H1 (cell line): ENCODE results near the gene NFIA.

Experiments
- CTCF ChIP-seq, 3 experiments: IDR thresholded peaks; 1 replicate in 2 of 3; 2 replicates in 1 of 3; pipeline versions ENCODE4 v1.5.1 to v1.6.1; 2011; ENCODE audit warnings: low read length in 3 of 3, mild to moderate bottlenecking in 3 of 3, inconsistent platforms in 2 of 3, low read depth in 1 of 3, moderate library complexity in 1 of 3; ENCODE audit not compliant: insufficient read depth in 1 of 3; ENCODE audit errors: control extremely low read depth in 1 of 3
- EGR1 ChIP-seq: IDR thresholded peaks from 2 replicates; pipeline ENCODE4 v1.6.1; 2011; ENCODE audit warnings: low read depth, low read length, borderline replicate concordance
- NANOG ChIP-seq: IDR thresholded peaks from 2 replicates; pipeline ENCODE4 v1.6.1; 2011; ENCODE audit warnings: low read length, low read depth, mild to moderate bottlenecking, inconsistent platforms; ENCODE audit not compliant: insufficient read depth, poor library complexity, severe bottlenecking
- POLR2A ChIP-seq, 2 experiments: IDR thresholded peaks; 1 replicate in 1 of 2; 2 replicates in 1 of 2; pipeline ENCODE4 v1.6.1; 2011; ENCODE audit warnings: low read depth in 2 of 2, low read length in 2 of 2, mild to moderate bottlenecking in 2 of 2; ENCODE audit errors: control extremely low read depth in 1 of 2

- TF ChIP-seq CTCF (IDR thresholded peaks at IDR 0.05; ENCODE audit: control extremely low read depth in 1 of 3, insufficient read depth in 1 of 3, low read depth in 1 of 3, low read length in 3 of 3) (no peak), NANOG (no peak), POLR2A (IDR thresholded peaks at IDR 0.05; ENCODE audit: control extremely low read depth in 1 of 2, low read depth in 2 of 2, low read length in 2 of 2) (no peak), EGR1 (no peak)
Measured at GRCh38 chr1:61389926-61390845, 307.8 kb downstream of the NFIA start.
